ENCODE data around the gene RAB20. TPM values are rescaled to one million over a fixed set of nuclear protein-coding genes. Genes with fewer than 3 reads are reported as not detected.

The RAB20 gene
- total RNA-seq, 1 experiment from 2014 or later, result 0.88 TPM

GRCh38 chr13:110574161-110574560 is 12.6 kb upstream of the RAB20 start:
- CTCF ChIA-PET, result no interaction called here
- intact Hi-C loops (cut with micrococcal nuclease; ENCODE audit: unreplicated experiment), result no loop called here
- no peak for DNase-seq (ENCODE audit: low spot score)

GRCh38 chr13:110572778-110573118 is 11.2 kb upstream of the RAB20 start:
- BruUV-seq (replicated peaks), result no TSS peak
- no peaks in the 10 kb centered on the region for H3K9me3 ChIP-seq (ENCODE audit: low read depth, low read length, poor library complexity, severe bottlenecking)
- intact Hi-C loops (cut with micrococcal nuclease; ENCODE audit: unreplicated experiment), result no loop called here
- no peaks in the 10 kb centered on the region for H3K36me3 ChIP-seq (ENCODE audit: insufficient read depth, low read length, poor library complexity, severe bottlenecking)
- CTCF ChIA-PET, result no interaction called here
- POLR2A ChIA-PET (ENCODE audit: low non-redundant PET), result no interaction called here
- TF ChIP-seq CTCF (conservative IDR thresholded peaks at IDR 0.05; ENCODE audit: low read depth, low read length) (no peak), EZH2 (IDR thresholded peaks at IDR 0.05; ENCODE audit: borderline replicate concordance, low read depth, low read length, poor library complexity, severe bottlenecking) (no peak)
- DNase-seq (ENCODE audit: low spot score), result no peak
- no peak overlapping the region for H3K4me3 ChIP-seq (ENCODE audit: low read depth, low read length, poor library complexity, severe bottlenecking)
- H3K4me1 ChIP-seq (ENCODE audit: insufficient read depth, low read length, poor library complexity, severe bottlenecking), result no peaks in the 10 kb centered on the region
- no peak overlapping the region for H3K27ac ChIP-seq (ENCODE audit: low read depth, low read length, poor library complexity, severe bottlenecking)
- peaks cover 19% of the 10 kb centered on the region for H3K27me3 ChIP-seq (replicated peaks; ENCODE audit: insufficient read depth, low read depth, low read length, poor library complexity)

More at GRCh38 chr13:110574161-110574560, 12.6 kb upstream of the RAB20 start:
- POLR2A ChIA-PET (ENCODE audit: low non-redundant PET), result no interaction called here
- TF ChIP-seq EZH2 (IDR thresholded peaks at IDR 0.05; ENCODE audit: borderline replicate concordance, low read depth, low read length, poor library complexity, severe bottlenecking) (no peak), CTCF (conservative IDR thresholded peaks at IDR 0.05; ENCODE audit: low read depth, low read length) (no peak)
- H3K9me3 ChIP-seq (ENCODE audit: low read depth, low read length, poor library complexity, severe bottlenecking), result no peaks in the 10 kb centered on the region
- H3K36me3 ChIP-seq (ENCODE audit: insufficient read depth, low read length, poor library complexity, severe bottlenecking), result no peaks in the 10 kb centered on the region
- no TSS peak for BruUV-seq (replicated peaks)
- no peak overlapping the region for H3K4me3 ChIP-seq (ENCODE audit: low read depth, low read length, poor library complexity, severe bottlenecking)
- peaks cover 19% of the 10 kb centered on the region for H3K27me3 ChIP-seq (replicated peaks; ENCODE audit: insufficient read depth, low read depth, low read length, poor library complexity)
- H3K27ac ChIP-seq (ENCODE audit: low read depth, low read length, poor library complexity, severe bottlenecking), result no peak overlapping the region
- no peaks in the 10 kb centered on the region for H3K4me1 ChIP-seq (ENCODE audit: insufficient read depth, low read length, poor library complexity, severe bottlenecking)

GRCh38 chr13:110571896-110572777 is 10.6 kb upstream of the RAB20 start:
- CTCF ChIA-PET, result no interaction called here
- POLR2A ChIA-PET (ENCODE audit: low non-redundant PET), result no interaction called here
- no peak for DNase-seq (ENCODE audit: low spot score)
- peaks cover 19% of the 10 kb centered on the region for H3K27me3 ChIP-seq (replicated peaks; ENCODE audit: insufficient read depth, low read depth, low read length, poor library complexity)
- no peaks in the 10 kb centered on the region for H3K4me1 ChIP-seq (ENCODE audit: insufficient read depth, low read length, poor library complexity, severe bottlenecking)
- H3K27ac ChIP-seq (ENCODE audit: low read depth, low read length, poor library complexity, severe bottlenecking), result no peak overlapping the region
- H3K4me3 ChIP-seq (ENCODE audit: low read depth, low read length, poor library complexity, severe bottlenecking), result no peak overlapping the region
- BruUV-seq (replicated peaks), result no TSS peak
- intact Hi-C loops (cut with micrococcal nuclease; ENCODE audit: unreplicated experiment), result no loop called here
- TF ChIP-seq EZH2 (IDR thresholded peaks at IDR 0.05; ENCODE audit: borderline replicate concordance, low read depth, low read length, poor library complexity, severe bottlenecking) (no peak), CTCF (conservative IDR thresholded peaks at IDR 0.05; ENCODE audit: low read depth, low read length) (no peak)
- H3K36me3 ChIP-seq (ENCODE audit: insufficient read depth, low read length, poor library complexity, severe bottlenecking), result no peaks in the 10 kb centered on the region
- H3K9me3 ChIP-seq (ENCODE audit: low read depth, low read length, poor library complexity, severe bottlenecking), result no peaks in the 10 kb centered on the region
